Gastroesophageal sphincter (tissue), 4 donors: Measurements from ENCODE around the gene TREH. TPM values are rescaled to one million over a fixed set of nuclear protein-coding genes. Genes with fewer than 3 reads are reported as not detected.
"Not testable (repeated sequence)": the region's sequence is repeated elsewhere in the genome, so short reads cannot be mapped to it uniquely, and the experiment has no call there.

Experiments used
- ATAC-seq: fragments of 150-250 bp; one replicate; pipeline ENCODE4 v1.9.1; 2016; ENCODE audit warnings: mild to moderate bottlenecking, moderate library complexity
- H3K27ac ChIP-seq, 4 donors: fragments of 200-600 bp; sonication (generic) in 3 of 4; 1 replicate in 3 of 4; 2 replicates in 1 of 4; pipeline ENCODE4 v1.5.1; 2016 to 2019
- H3K27me3 ChIP-seq: fragments of 200-600 bp; sonication (generic); one replicate; pipeline ENCODE4 v1.5.1; 2019
- H3K36me3 ChIP-seq, 2 donors: fragments of 200-600 bp; sonication (generic); one replicate each; pipeline ENCODE4 v1.5.1; 2019; ENCODE audit warnings: control low read depth in 1 of 2
- H3K4me1 ChIP-seq, 3 donors: fragments of 200-600 bp; sonication (generic); 1 replicate in 2 of 3; 2 replicates in 1 of 3; pipeline ENCODE4 v1.5.1; 2016 to 2019; ENCODE audit warnings: control low read depth in 2 of 3
- H3K4me3 ChIP-seq, 2 donors: fragments of 200-600 bp; sonication (generic); one replicate each; pipeline ENCODE4 v1.5.1; 2019; ENCODE audit warnings: mild to moderate bottlenecking in 1 of 2, moderate library complexity in 1 of 2
- H3K9me3 ChIP-seq, 3 donors: fragments of 200-600 bp; sonication (generic); one replicate each; pipeline ENCODE4 v1.5.1; 2017 to 2019; ENCODE audit warnings: control low read depth in 2 of 3
- EP300 ChIP-seq: sonication (generic); formaldehyde crosslinking; IDR thresholded peaks from one replicate; pipeline ENCODE4 v1.6.1; 2017; ENCODE audit warnings: antibody characterized with exemption, mild to moderate bottlenecking
- POLR2A ChIP-seq, 2 donors: fragments of 450-650 bp; IDR thresholded peaks; one replicate each; pipeline ENCODE4 v1.6.1; 2017; ENCODE audit warnings: antibody characterized with exemption in 2 of 2, mild to moderate bottlenecking in 2 of 2, moderate library complexity in 1 of 2
- POLR2AphosphoS5 ChIP-seq: sonication (generic); formaldehyde crosslinking; IDR thresholded peaks from one replicate; pipeline ENCODE4 v1.6.1; 2017; ENCODE audit warnings: antibody characterized with exemption
- WGBS, 2 donors: methylation state at CpG; one replicate each; pipeline ENCODE4 v1.1.5; 2018; ENCODE audit warnings: low coverage in 1 of 2; 5-methylcytosine and 5-hydroxymethylcytosine counted together
- total RNA-seq, 4 donors: library from RNA; depleted of rRNA; stranded (reverse); fragments of >200 nt; gene quantifications; one replicate each; pipeline ENCODE4 v1.1.0, GENCODE V29; 2016
- TF ChIP-seq, protein P1 (sequence below), 4 experiments: fragments of 200-600 bp in 2 of 4; fragments of 450-650 bp in 2 of 4; sonication (generic) in 1 of 4; IDR thresholded peaks; one replicate each; pipeline ENCODE4 v1.5.1; 2017 to 2019; ENCODE audit warnings: antibody characterized with exemption in 4 of 4, mild to moderate bottlenecking in 2 of 4, moderate library complexity in 2 of 4

Gene TREH
- total RNA-seq, 4 donors from 2014 or later: not detected

DNA sequence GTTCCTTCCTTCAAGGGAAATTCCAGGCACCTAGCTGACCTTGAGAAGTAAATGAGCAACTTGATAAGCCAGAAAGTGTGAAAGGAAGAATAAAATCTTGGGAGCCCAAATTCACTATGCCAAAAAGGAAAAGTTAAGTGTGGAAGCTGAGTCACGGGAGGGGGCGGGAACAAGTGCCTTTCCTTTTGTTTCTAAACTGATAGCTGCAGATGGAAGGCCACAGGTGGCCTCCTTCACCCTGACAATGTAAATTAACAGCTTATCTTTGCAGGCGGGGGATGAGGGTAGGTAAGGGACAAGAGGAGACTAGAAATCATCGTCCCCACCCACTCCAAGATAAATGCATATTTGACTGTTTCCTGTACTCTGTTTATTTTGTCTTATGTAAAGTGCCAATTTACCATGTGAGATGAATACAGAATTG lies 36.4 kb upstream of the TREH start:
- H3K36me3 ChIP-seq: no peaks in the 10 kb centered on the region
- WGBS, 2 donors: 43 to 73% methylated on average over 4 of the region's 4 CpGs
- peaks cover 0 to 12% (median 0%) of the 10 kb centered on the region in 3 donors for H3K4me1 ChIP-seq
- no peak for ATAC-seq
- H3K27me3 ChIP-seq: peaks cover 3% of the 10 kb centered on the region
- H3K9me3 ChIP-seq: no peaks in the 10 kb centered on the region
- H3K4me3 ChIP-seq: no peak overlapping the region
- TF ChIP-seq, protein P1, sequence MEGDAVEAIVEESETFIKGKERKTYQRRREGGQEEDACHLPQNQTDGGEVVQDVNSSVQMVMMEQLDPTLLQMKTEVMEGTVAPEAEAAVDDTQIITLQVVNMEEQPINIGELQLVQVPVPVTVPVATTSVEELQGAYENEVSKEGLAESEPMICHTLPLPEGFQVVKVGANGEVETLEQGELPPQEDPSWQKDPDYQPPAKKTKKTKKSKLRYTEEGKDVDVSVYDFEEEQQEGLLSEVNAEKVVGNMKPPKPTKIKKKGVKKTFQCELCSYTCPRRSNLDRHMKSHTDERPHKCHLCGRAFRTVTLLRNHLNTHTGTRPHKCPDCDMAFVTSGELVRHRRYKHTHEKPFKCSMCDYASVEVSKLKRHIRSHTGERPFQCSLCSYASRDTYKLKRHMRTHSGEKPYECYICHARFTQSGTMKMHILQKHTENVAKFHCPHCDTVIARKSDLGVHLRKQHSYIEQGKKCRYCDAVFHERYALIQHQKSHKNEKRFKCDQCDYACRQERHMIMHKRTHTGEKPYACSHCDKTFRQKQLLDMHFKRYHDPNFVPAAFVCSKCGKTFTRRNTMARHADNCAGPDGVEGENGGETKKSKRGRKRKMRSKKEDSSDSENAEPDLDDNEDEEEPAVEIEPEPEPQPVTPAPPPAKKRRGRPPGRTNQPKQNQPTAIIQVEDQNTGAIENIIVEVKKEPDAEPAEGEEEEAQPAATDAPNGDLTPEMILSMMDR (IDR thresholded peaks at IDR 0.05): no peak
- TF ChIP-seq POLR2AphosphoS5: no peak
- TF ChIP-seq EP300: no peak
- no peak for TF ChIP-seq POLR2A (IDR thresholded peaks at IDR 0.05)
- peak overlapping the region in 1 of 4 donors; percentile 27 for H3K27ac ChIP-seq

DNA sequence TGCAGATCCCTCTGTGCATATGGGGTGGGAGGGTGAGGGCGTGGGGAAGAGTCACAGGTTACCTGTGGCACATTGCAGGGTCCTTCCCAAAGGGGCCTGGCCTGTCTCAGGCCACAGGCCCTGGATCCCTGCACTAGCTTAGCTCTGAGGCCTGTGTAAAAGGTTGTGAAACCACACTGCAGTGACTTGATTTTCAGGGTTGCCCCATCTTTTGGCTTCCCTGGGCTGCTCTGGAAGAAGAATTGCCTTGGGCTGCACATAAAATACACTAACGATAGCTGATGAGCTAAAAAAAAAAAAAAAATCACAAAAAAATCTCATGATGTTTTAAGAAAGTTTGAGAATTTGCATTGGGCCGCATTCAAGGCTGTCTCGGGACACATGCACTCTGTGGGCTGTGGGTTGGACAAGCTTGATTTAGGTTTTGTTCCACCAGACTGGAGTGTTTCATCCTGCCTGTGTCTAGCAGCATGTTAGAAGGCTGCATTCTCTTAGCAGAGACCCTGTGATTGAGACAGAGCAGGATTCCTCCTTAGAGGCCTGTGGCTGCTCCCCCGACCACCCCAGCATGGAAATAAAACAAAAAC lies 35.9 kb upstream of the TREH start:
- Histone ChIP-seq H3K27ac (peak overlapping the region in 1 of 4 donors; percentile 27), H3K36me3 (no peaks in the 10 kb centered on the region), H3K27me3 (peaks cover 3% of the 10 kb centered on the region), H3K4me1 (peaks cover 0 to 12% (median 0%) of the 10 kb centered on the region in 3 donors), H3K4me3 (no peak overlapping the region), H3K9me3 (no peaks in the 10 kb centered on the region)
- ATAC-seq: peak; percentile 77
- WGBS, 2 donors: 69 to 72% methylated on average over 2 to 3 of the region's 5 CpGs
- no peak for TF ChIP-seq POLR2AphosphoS5
- TF ChIP-seq POLR2A (IDR thresholded peaks at IDR 0.05): no peak
- TF ChIP-seq, protein P1 (IDR thresholded peaks at IDR 0.05): no peak
- TF ChIP-seq EP300: no peak

DNA sequence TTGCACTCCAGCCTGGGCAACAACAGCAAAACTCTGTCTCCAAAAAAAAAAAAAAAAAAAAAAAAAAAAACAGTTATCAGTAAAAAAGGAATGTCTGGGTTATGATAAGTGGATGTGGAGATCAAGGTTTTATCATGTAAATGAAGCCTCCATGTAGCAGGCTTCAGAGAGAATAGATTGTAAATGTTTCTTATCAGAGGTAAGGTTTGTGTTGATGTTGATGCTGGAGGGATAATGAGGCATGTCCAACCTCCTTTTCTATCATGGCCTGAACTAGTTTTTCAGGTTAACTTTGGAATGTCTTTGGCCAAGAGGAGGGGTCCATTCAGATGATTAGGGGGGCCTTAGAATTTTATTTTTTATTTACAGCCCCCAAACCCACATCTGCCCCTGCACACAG lies 35.4 kb upstream of the TREH start:
- H3K27ac ChIP-seq: no peak overlapping the region
- peaks cover 0 to 12% (median 0%) of the 10 kb centered on the region in 3 donors for H3K4me1 ChIP-seq
- peaks cover 3% of the 10 kb centered on the region for H3K27me3 ChIP-seq
- H3K36me3 ChIP-seq: no peaks in the 10 kb centered on the region
- no peak for ATAC-seq
- TF ChIP-seq EP300 (no peak), POLR2AphosphoS5 (no peak), POLR2A (IDR thresholded peaks at IDR 0.05) (no peak)
- TF ChIP-seq, protein P1 (IDR thresholded peaks at IDR 0.05): no peak
- no peaks in the 10 kb centered on the region for H3K9me3 ChIP-seq
- H3K4me3 ChIP-seq: no peak overlapping the region

DNA sequence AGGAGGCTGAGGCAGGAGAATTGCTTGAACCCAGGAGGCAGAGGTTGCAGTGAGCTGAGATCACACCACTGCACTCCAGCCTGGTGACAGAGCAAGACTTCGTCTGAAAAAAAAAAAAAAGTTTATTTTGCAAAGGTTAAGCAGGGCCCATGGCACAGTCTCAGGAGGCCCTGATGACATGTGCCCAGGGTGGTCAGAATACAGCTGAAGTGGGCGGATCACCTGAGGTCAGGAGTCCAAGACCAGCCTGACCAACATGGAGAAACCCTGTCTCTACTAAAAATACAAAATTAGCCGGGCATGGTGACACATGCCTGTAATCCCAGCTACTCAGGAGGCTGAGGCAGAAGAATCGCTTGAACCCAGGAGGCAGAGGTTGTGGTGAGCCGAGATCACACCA lies 35.0 kb upstream of the TREH start:
- H3K36me3 ChIP-seq, H3K27ac ChIP-seq, ATAC-seq, H3K9me3 ChIP-seq, H3K4me3 ChIP-seq, H3K27me3 ChIP-seq: not testable (repeated sequence)
- 93% methylated on average over 3 of the region's 5 CpGs; no CpG with 5 or more reads in 1 of the 2 donors for WGBS, 2 donors
- H3K4me1 ChIP-seq: peaks cover 0 to 12% (median 0%) of the 10 kb centered on the region in 3 donors

DNA sequence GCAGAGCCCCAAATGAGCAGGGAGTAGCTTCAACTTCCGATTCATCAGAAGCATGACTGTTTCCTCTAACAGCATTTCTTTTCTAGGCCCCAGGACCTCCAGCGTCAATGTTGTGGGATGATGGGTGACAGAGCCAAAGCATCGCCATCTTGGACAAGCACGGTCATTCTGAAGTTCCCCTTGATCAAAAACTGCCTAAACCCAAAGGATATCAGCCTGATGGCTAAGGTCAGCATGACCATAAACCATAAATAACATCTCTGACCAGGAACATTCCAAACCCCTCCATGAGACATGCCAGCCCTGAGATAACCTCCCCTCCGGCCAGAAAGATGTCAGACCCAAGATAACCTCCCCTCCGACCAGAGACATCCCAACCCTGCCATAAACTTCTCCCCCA lies 28.8 kb upstream of the TREH start:
- H3K27me3 ChIP-seq: peaks cover 3% of the 10 kb centered on the region
- 82 to 100% methylated on average over 4 to 6 of the region's 6 CpGs for WGBS, 2 donors
- TF ChIP-seq, protein P1 (IDR thresholded peaks at IDR 0.05): no peak
- no peak for TF ChIP-seq POLR2AphosphoS5
- no peak for TF ChIP-seq POLR2A (IDR thresholded peaks at IDR 0.05)
- no peak for TF ChIP-seq EP300

More for the DNA sequence above, 28.8 kb upstream of the TREH start:
- no peak overlapping the region for H3K27ac ChIP-seq
- no peak for ATAC-seq
- H3K36me3 ChIP-seq: no peaks in the 10 kb centered on the region
- H3K4me1 ChIP-seq: no peaks in the 10 kb centered on the region
- H3K9me3 ChIP-seq: no peaks in the 10 kb centered on the region
- no peak overlapping the region for H3K4me3 ChIP-seq
